ENCODE measurements around the gene CAPN13.

The CAPN13 gene

GRCh38 chr2:30786923-30787685 lies 20.1 kb downstream of the CAPN13 start:
- Histone ChIP-seq H3K27me3 (ENCODE audit: control insufficient read depth, insufficient read depth, low read length) (no peaks in the 10 kb centered on the region), H3K4me3 (ENCODE audit: low read depth, low read length) (no peak overlapping the region), H3K4me1 (ENCODE audit: control insufficient read depth, insufficient read depth, low read length) (no peaks in the 10 kb centered on the region), H3K27ac (ENCODE audit: low read depth, low read length) (no peak overlapping the region), H3K9me3 (ENCODE audit: control insufficient read depth, insufficient read depth, low read length) (no peaks in the 10 kb centered on the region), H3K36me3 (ENCODE audit: control insufficient read depth, insufficient read depth, low read length) (no peaks in the 10 kb centered on the region), H3K9ac (ENCODE audit: low read depth, low read length) (no peak overlapping the region)

GRCh38 chr2:30784682-30785081 lies 22.6 kb downstream of the CAPN13 start:
- no peak overlapping the region for H3K9ac ChIP-seq (ENCODE audit: low read depth, low read length)
- H3K9me3 ChIP-seq (ENCODE audit: control insufficient read depth, insufficient read depth, low read length), result no peaks in the 10 kb centered on the region
- H3K27me3 ChIP-seq (ENCODE audit: control insufficient read depth, insufficient read depth, low read length), result no peaks in the 10 kb centered on the region
- no peaks in the 10 kb centered on the region for H3K4me1 ChIP-seq (ENCODE audit: control insufficient read depth, insufficient read depth, low read length)
- no peaks in the 10 kb centered on the region for H3K36me3 ChIP-seq (ENCODE audit: control insufficient read depth, insufficient read depth, low read length)
- H3K27ac ChIP-seq (ENCODE audit: low read depth, low read length), result no peak overlapping the region
- no peak overlapping the region for H3K4me3 ChIP-seq (ENCODE audit: low read depth, low read length)

DNA sequence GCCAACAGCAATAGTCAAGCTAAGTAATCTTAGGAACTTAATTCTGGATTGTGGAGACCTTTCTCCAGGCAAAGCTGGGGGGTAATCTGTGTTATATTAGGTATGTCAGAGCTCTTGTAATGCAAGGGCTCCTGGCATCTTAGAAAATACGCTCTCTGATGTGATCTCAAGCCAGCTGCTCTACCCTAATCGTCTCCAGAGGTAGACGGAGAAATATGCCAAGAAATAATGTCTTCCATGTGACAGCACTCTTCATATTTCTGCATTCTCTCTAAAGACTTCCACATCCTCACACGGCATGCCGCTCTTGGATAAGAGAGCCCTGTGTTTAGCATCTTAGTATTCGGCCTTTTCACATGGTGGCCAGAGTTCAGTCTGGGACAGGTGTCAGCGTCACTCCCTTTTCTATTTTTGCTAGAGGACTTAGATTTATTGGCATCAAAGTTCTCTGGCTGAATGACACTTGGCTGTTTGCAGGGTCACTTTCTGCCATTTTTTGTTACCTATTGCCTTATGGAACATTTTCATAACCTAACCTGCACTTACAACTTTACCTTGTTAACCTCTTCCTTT lies 25.2 kb downstream of the CAPN13 start:
- no peaks in the 10 kb centered on the region for H3K27me3 ChIP-seq (ENCODE audit: control insufficient read depth, insufficient read depth, low read length)
- no peaks in the 10 kb centered on the region for H3K4me1 ChIP-seq (ENCODE audit: control insufficient read depth, insufficient read depth, low read length)
- no peak overlapping the region for H3K4me3 ChIP-seq (ENCODE audit: low read depth, low read length)
- H3K36me3 ChIP-seq (ENCODE audit: control insufficient read depth, insufficient read depth, low read length), result no peaks in the 10 kb centered on the region
- H3K27ac ChIP-seq (ENCODE audit: low read depth, low read length), result no peak overlapping the region
- H3K9me3 ChIP-seq (ENCODE audit: control insufficient read depth, insufficient read depth, low read length), result no peaks in the 10 kb centered on the region
- no peak overlapping the region for H3K9ac ChIP-seq (ENCODE audit: low read depth, low read length)

GRCh38 chr2:30781451-30781850 lies 25.8 kb downstream of the CAPN13 start:
- H3K27me3 ChIP-seq (ENCODE audit: control insufficient read depth, insufficient read depth, low read length), result no peaks in the 10 kb centered on the region
- no peak overlapping the region for H3K9ac ChIP-seq (ENCODE audit: low read depth, low read length)
- no peaks in the 10 kb centered on the region for H3K36me3 ChIP-seq (ENCODE audit: control insufficient read depth, insufficient read depth, low read length)
- H3K9me3 ChIP-seq (ENCODE audit: control insufficient read depth, insufficient read depth, low read length), result no peaks in the 10 kb centered on the region
- no peak overlapping the region for H3K4me3 ChIP-seq (ENCODE audit: low read depth, low read length)
- no peak overlapping the region for H3K27ac ChIP-seq (ENCODE audit: low read depth, low read length)
- no peaks in the 10 kb centered on the region for H3K4me1 ChIP-seq (ENCODE audit: control insufficient read depth, insufficient read depth, low read length)

DNA sequence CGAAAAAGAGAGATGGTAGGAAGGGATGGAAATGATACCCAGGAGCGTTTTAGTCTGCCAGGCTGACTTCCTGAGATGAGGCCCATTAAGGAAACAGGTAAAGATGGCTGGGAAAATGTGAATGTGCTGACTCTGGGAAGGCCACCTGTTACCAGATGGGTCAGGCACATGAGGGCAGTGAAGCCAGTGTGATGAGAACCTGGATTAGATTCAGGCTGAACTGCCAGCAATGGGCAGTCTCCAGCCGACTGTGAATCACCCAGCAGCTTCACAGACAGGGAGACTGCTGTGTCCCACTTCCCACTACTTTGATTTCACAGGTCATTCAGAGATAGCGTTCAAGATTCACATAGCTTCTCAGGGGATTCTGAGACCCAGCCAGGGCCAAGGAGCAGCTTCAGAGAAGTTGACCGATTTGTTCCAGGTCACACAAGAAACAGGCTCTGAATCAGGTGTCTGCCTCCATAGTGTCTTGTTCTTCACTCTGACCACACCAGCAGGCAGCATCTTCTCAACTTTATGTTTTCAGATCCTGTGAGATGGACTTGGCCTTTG lies 26.4 kb downstream of the CAPN13 start:
- H3K4me1 ChIP-seq (ENCODE audit: control insufficient read depth, insufficient read depth, low read length), result no peaks in the 10 kb centered on the region
- no peak overlapping the region for H3K9ac ChIP-seq (ENCODE audit: low read depth, low read length)
- no peak overlapping the region for H3K4me3 ChIP-seq (ENCODE audit: low read depth, low read length)
- no peaks in the 10 kb centered on the region for H3K9me3 ChIP-seq (ENCODE audit: control insufficient read depth, insufficient read depth, low read length)
- no peak overlapping the region for H3K27ac ChIP-seq (ENCODE audit: low read depth, low read length)
- H3K36me3 ChIP-seq (ENCODE audit: control insufficient read depth, insufficient read depth, low read length), result no peaks in the 10 kb centered on the region
- H3K27me3 ChIP-seq (ENCODE audit: control insufficient read depth, insufficient read depth, low read length), result no peaks in the 10 kb centered on the region

DNA sequence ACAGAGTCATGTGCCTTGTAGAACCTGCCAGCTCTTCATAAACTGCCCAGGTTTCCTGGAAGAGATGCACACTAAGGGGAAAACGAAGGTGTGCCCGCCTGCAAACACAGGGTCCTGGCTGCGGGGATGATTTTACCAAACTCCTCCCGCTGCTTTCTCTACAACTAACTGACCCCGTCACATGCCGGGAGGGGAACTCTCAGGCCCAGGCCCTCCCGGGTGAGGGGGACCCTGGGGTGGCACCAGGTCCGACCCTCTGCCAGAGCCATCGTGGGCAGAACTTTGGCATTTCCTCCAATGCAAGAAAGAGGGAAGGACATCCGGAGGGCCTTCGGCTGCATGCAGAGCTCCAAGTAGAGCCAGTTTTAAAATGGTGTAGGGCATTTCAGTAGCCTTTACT lies 28.6 kb downstream of the CAPN13 start:
- H3K36me3 ChIP-seq (ENCODE audit: control insufficient read depth, insufficient read depth, low read length), result no peaks in the 10 kb centered on the region
- no peak overlapping the region for H3K4me3 ChIP-seq (ENCODE audit: low read depth, low read length)
- H3K27me3 ChIP-seq (ENCODE audit: control insufficient read depth, insufficient read depth, low read length), result no peaks in the 10 kb centered on the region
- no peak overlapping the region for H3K27ac ChIP-seq (ENCODE audit: low read depth, low read length)
- H3K9ac ChIP-seq (ENCODE audit: low read depth, low read length), result no peak overlapping the region
- H3K9me3 ChIP-seq (ENCODE audit: control insufficient read depth, insufficient read depth, low read length), result no peaks in the 10 kb centered on the region
- H3K4me1 ChIP-seq (ENCODE audit: control insufficient read depth, insufficient read depth, low read length), result no peaks in the 10 kb centered on the region

DNA sequence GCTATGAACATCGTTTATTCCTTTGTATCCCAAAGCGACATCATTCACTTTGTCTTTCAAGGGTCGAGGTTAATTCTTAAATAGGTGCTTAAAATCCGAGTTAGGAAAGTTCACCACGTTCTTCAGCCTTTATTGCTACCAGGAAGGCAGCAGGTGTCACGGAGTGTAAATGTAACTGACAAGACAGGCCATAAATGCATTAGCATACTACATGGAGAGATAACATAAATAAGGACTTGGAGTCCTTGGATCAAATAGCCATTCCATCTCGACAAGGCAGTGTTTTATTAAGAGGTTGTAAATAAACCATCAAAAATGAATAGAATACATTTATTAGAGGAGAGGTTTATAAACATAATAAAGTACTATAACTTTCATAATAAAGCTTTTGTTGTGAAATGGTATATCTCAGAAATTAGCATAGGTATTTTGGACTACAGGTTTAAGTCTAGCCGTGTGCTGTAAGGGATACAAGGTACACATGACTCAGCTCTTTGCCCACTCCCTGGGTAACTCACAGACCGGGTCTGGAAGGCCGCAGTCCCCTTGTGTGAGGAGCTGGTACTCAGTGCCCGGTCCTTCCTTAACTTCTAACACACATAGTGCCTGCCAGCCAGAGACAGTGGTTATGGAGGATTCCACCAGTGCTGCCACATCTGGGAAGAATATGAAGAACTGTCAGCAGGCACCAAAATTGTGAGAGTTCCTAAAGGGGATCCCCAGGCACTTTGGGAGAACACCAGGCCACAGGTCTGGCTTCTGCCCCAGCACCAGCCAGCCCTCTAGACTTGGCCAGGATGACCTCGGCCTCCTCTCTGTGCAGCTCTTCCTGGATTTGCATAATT lies 29.4 kb downstream of the CAPN13 start:
- Histone ChIP-seq H3K36me3 (ENCODE audit: control insufficient read depth, insufficient read depth, low read length) (no peaks in the 10 kb centered on the region), H3K9ac (ENCODE audit: low read depth, low read length) (no peak overlapping the region), H3K4me3 (ENCODE audit: low read depth, low read length) (no peak overlapping the region), H3K27me3 (ENCODE audit: control insufficient read depth, insufficient read depth, low read length) (no peaks in the 10 kb centered on the region), H3K9me3 (ENCODE audit: control insufficient read depth, insufficient read depth, low read length) (no peaks in the 10 kb centered on the region), H3K27ac (ENCODE audit: low read depth, low read length) (no peak overlapping the region), H3K4me1 (ENCODE audit: control insufficient read depth, insufficient read depth, low read length) (no peaks in the 10 kb centered on the region)

DNA sequence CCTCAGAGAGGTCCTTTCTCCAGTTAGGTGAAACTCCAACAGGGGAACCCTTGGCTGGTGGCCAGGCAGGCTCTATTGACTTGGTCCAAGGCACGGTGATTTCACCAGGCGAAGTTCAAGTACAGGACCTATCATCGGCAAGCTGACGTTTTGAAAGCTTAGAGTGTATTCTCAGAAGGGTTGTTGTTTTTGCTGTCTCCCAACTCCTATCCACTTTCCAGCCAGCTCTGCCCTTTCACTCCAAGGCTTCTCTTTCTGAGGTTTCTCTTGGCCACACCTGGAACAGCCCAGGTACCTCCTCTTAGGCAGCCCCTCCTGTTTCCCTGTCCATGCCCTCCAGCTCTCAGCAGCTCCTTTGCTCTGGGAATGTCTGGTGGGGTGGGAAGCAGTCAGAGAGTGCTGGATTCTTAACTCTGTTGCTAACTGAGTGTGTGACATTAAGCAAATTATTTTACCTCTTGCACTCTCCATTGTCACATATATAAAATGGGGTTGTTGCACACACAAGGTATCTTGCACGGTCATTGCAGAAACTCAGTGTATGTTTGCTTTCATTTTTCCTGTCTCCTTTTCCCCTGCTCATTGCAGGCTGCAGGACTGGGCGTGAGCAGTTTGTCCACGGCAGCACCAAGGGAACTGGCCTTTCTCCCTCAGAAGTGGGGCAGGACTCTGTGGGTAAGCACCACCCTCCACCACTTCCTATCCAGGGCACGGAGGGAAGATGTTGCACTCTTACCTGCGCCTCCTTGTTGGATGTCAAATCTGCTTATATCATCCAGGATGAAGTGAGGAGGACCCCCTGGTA lies 30.2 kb downstream of the CAPN13 start:
- H3K27me3 ChIP-seq (ENCODE audit: control insufficient read depth, insufficient read depth, low read length), result no peaks in the 10 kb centered on the region
- H3K4me3 ChIP-seq (ENCODE audit: low read depth, low read length), result no peak overlapping the region
- H3K36me3 ChIP-seq (ENCODE audit: control insufficient read depth, insufficient read depth, low read length), result no peaks in the 10 kb centered on the region
- no peaks in the 10 kb centered on the region for H3K9me3 ChIP-seq (ENCODE audit: control insufficient read depth, insufficient read depth, low read length)
- H3K4me1 ChIP-seq (ENCODE audit: control insufficient read depth, insufficient read depth, low read length), result no peaks in the 10 kb centered on the region
- H3K27ac ChIP-seq (ENCODE audit: low read depth, low read length), result no peak overlapping the region
- H3K9ac ChIP-seq (ENCODE audit: low read depth, low read length), result no peak overlapping the region

GRCh38 chr2:30775833-30776232 lies 31.4 kb downstream of the CAPN13 start:
- no peaks in the 10 kb centered on the region for H3K9me3 ChIP-seq (ENCODE audit: control insufficient read depth, insufficient read depth, low read length)
- H3K4me3 ChIP-seq (ENCODE audit: low read depth, low read length), result no peak overlapping the region
- no peaks in the 10 kb centered on the region for H3K4me1 ChIP-seq (ENCODE audit: control insufficient read depth, insufficient read depth, low read length)
- no peak overlapping the region for H3K27ac ChIP-seq (ENCODE audit: low read depth, low read length)
- no peaks in the 10 kb centered on the region for H3K27me3 ChIP-seq (ENCODE audit: control insufficient read depth, insufficient read depth, low read length)
- H3K9ac ChIP-seq (ENCODE audit: low read depth, low read length), result no peak overlapping the region
- no peaks in the 10 kb centered on the region for H3K36me3 ChIP-seq (ENCODE audit: control insufficient read depth, insufficient read depth, low read length)

DNA sequence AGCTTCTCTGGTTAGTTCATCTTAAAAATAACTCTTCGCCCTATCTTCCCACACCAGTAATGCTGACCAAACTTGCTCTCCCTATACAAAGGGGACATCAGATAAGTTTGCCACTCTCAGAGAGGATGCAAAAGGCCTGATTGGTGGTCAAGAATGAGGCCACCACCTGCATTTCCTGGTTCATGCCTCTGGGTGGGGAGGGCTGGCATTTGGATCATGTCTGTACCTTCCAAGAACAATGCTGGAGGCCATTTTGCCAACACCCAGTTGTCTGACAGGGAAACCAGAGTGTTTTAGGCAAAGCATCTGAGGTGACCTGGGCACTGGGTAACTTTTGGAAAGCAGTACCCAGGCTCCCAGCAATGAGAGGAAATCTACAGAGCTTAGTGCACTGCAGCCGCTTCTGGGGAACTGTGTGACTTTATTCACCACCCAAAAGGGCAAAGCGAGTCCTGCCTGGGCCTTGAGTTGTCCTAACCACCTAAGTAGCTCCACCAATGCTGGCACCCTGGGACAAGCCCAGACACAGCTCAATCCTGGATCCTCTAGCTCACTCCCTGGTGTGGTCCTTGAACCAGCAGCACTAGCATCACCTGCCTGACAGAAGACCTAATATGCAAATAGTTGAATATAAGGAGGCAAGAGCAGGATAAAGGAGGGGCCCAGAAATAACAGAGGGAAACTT lies 35.1 kb downstream of the CAPN13 start:
- Histone ChIP-seq H3K4me1 (ENCODE audit: control insufficient read depth, insufficient read depth, low read length) (no peaks in the 10 kb centered on the region), H3K27me3 (ENCODE audit: control insufficient read depth, insufficient read depth, low read length) (no peaks in the 10 kb centered on the region), H3K4me3 (ENCODE audit: low read depth, low read length) (no peak overlapping the region), H3K9me3 (ENCODE audit: control insufficient read depth, insufficient read depth, low read length) (no peaks in the 10 kb centered on the region), H3K27ac (ENCODE audit: low read depth, low read length) (no peak overlapping the region), H3K36me3 (ENCODE audit: control insufficient read depth, insufficient read depth, low read length) (no peaks in the 10 kb centered on the region), H3K9ac (ENCODE audit: low read depth, low read length) (no peak overlapping the region)
